ENCODE results near the gene RAB27B.

RAB27B gene

GRCh38 chr18:54872681-54873080 is 44.4 kb downstream of the RAB27B start:
- no peak for DNase-seq

- DNase-seq = no peak
Measured at GRCh38 chr18:54873884-54874255, 45.6 kb downstream of the RAB27B start.

GRCh38 chr18:54875063-54875462 is 46.8 kb downstream of the RAB27B start:
- no peak for DNase-seq

- no peak for DNase-seq
Measured at GRCh38 chr18:54877076-54877475, 48.8 kb downstream of the RAB27B start.

GRCh38 chr18:54878159-54878622 is 49.9 kb downstream of the RAB27B start:
- no peak for DNase-seq

- DNase-seq = no peak
Measured at GRCh38 chr18:54878659-54879358, 50.5 kb downstream of the RAB27B start.

- DNase-seq = no peak
Measured at GRCh38 chr18:54879691-54880090, 51.4 kb downstream of the RAB27B start.

- no peak for DNase-seq
Measured at GRCh38 chr18:54880395-54881105, 52.3 kb downstream of the RAB27B start.

GRCh38 chr18:54881229-54881768 is 53.0 kb downstream of the RAB27B start:
- DNase-seq = no peak

- no peak for DNase-seq
Measured at GRCh38 chr18:54882318-54882717, 54.0 kb downstream of the RAB27B start.

- DNase-seq = no peak
Measured at GRCh38 chr18:54883816-54884604, 55.7 kb downstream of the RAB27B start.

- DNase-seq = no peak
Measured at GRCh38 chr18:54888378-54888777, 60.1 kb downstream of the RAB27B start.

- no peak for DNase-seq
Measured at GRCh38 chr18:54888933-54889332, 60.7 kb downstream of the RAB27B start.

- DNase-seq = no peak
Measured at GRCh38 chr18:54899500-54899899, 71.2 kb downstream of the RAB27B start.

- no peak for DNase-seq
Measured at GRCh38 chr18:54900290-54900689, 72.0 kb downstream of the RAB27B start.

GRCh38 chr18:54904581-54904980 is 76.3 kb downstream of the RAB27B start:
- DNase-seq = no peak

GRCh38 chr18:54905629-54906028 is 77.4 kb downstream of the RAB27B start:
- DNase-seq = no peak

GRCh38 chr18:54906331-54907185 is 78.3 kb downstream of the RAB27B start:
- DNase-seq = no peak

- no peak for DNase-seq
Measured at GRCh38 chr18:54909538-54909937, 81.3 kb downstream of the RAB27B start.

GRCh38 chr18:54910161-54910919 is 82.1 kb downstream of the RAB27B start:
- DNase-seq = no peak

- DNase-seq = no peak
Measured at GRCh38 chr18:54911551-54911950, 83.3 kb downstream of the RAB27B start.

GRCh38 chr18:54914816-54915215 is 86.5 kb downstream of the RAB27B start:
- no peak for DNase-seq

Measured in NCI-H524 (cell line).